Cardiac muscle cell (in vitro differentiated cells and primary cell): Measurements from ENCODE around the gene DOCK1. TPM values are rescaled to one million over a fixed set of nuclear protein-coding genes. Genes with fewer than 3 reads are reported as not detected.

ENCODE experiments used
- DNase-seq, 2 donors: peaks; one replicate each; pipeline versions ENCODE4 v3.0.0 to v3.0.0-alpha.2; 2010 to 2017; ENCODE audit warnings: low read depth in 1 of 2, low spot score in 1 of 2
- H3K27ac ChIP-seq: fragments of 200-600 bp; sonication (generic); 2 replicates; pipeline ENCODE4 v1.5.1; 2016
- H3K27me3 ChIP-seq: fragments of 200-600 bp; sonication (generic); 2 replicates; pipeline ENCODE4 v1.6.0; 2016; ENCODE audit warnings: control low read depth
- H3K36me3 ChIP-seq: fragments of 200-600 bp; sonication (generic); 2 replicates; pipeline ENCODE4 v1.5.1; 2016; ENCODE audit warnings: control low read depth
- H3K4me1 ChIP-seq: fragments of 200-600 bp; sonication (generic); 2 replicates; pipeline ENCODE4 v1.8.1; 2017; ENCODE audit warnings: low read depth, mild to moderate bottlenecking, mixed run types
- H3K4me3 ChIP-seq: fragments of 200-600 bp; sonication (generic); 2 replicates; pipeline ENCODE4 v1.5.1; 2016; ENCODE audit warnings: mild to moderate bottlenecking
- H3K9me3 ChIP-seq: fragments of 200-600 bp; sonication (generic); 2 replicates; pipeline ENCODE4 v1.5.1; 2017; ENCODE audit warnings: low read depth, mild to moderate bottlenecking, control low read depth
- CTCF ChIP-seq: IDR thresholded peaks from 2 replicates; pipeline ENCODE4 v1.5.1; 2012; ENCODE audit warnings: low read depth, mild to moderate bottlenecking, low read length
- polyA plus RNA-seq: library from polyadenylated mRNA; unstranded; fragments of >200 nt; fragmentation: Nextera tagmentation; extraction: Ambion mirVana; gene quantifications from 2 replicates; pipeline ENCODE4 v1.2.1, GENCODE V29; 2016
- total RNA-seq: library from RNA; depleted of rRNA; stranded (reverse); fragments of >200 nt; gene quantifications from 2 replicates; pipeline ENCODE4 v1.2.3, GENCODE V29; 2016

Gene DOCK1
- total and polyA plus RNA-seq, 2 experiments from 2014 or later = 15.0 to 30.6 TPM

GRCh38 chr10:127175357-127176110 is 270.3 kb downstream of the DOCK1 start:
- Histone ChIP-seq H3K36me3 (no peaks in the 10 kb centered on the region), H3K4me1 (no peaks in the 10 kb centered on the region), H3K27ac (no peak overlapping the region), H3K27me3 (no peaks in the 10 kb centered on the region), H3K9me3 (no peaks in the 10 kb centered on the region), H3K4me3 (no peak overlapping the region)
- DNase-seq = no peak
- no peak for TF ChIP-seq CTCF

GRCh38 chr10:127176649-127177048 is 271.4 kb downstream of the DOCK1 start:
- Histone ChIP-seq H3K9me3 (no peaks in the 10 kb centered on the region), H3K27ac (no peak overlapping the region), H3K4me3 (no peak overlapping the region), H3K36me3 (no peaks in the 10 kb centered on the region), H3K4me1 (no peaks in the 10 kb centered on the region), H3K27me3 (no peaks in the 10 kb centered on the region)
- TF ChIP-seq CTCF = no peak
- no peak for DNase-seq

GRCh38 chr10:127179612-127180250 is 274.5 kb downstream of the DOCK1 start:
- Histone ChIP-seq H3K27me3 (no peaks in the 10 kb centered on the region), H3K4me3 (no peak overlapping the region), H3K9me3 (no peaks in the 10 kb centered on the region), H3K4me1 (no peaks in the 10 kb centered on the region), H3K36me3 (no peaks in the 10 kb centered on the region), H3K27ac (no peak overlapping the region)
- DNase-seq = no peak
- no peak for TF ChIP-seq CTCF

GRCh38 chr10:127182161-127182560 is 276.9 kb downstream of the DOCK1 start:
- H3K9me3 ChIP-seq = no peaks in the 10 kb centered on the region
- H3K36me3 ChIP-seq = no peaks in the 10 kb centered on the region
- H3K27ac ChIP-seq = no peak overlapping the region
- no peak for DNase-seq
- TF ChIP-seq CTCF = no peak
- no peaks in the 10 kb centered on the region for H3K4me1 ChIP-seq
- H3K4me3 ChIP-seq = no peak overlapping the region
- H3K27me3 ChIP-seq = no peaks in the 10 kb centered on the region

GRCh38 chr10:127184582-127184981 is 279.4 kb downstream of the DOCK1 start:
- Histone ChIP-seq H3K27me3 (no peaks in the 10 kb centered on the region), H3K9me3 (no peaks in the 10 kb centered on the region), H3K36me3 (no peaks in the 10 kb centered on the region), H3K4me1 (no peaks in the 10 kb centered on the region), H3K4me3 (no peak overlapping the region), H3K27ac (no peak overlapping the region)
- TF ChIP-seq CTCF = no peak
- no peak for DNase-seq
